ENCODE measurements around the gene OTUB1.

- TF ChIP-seq, protein P1, sequence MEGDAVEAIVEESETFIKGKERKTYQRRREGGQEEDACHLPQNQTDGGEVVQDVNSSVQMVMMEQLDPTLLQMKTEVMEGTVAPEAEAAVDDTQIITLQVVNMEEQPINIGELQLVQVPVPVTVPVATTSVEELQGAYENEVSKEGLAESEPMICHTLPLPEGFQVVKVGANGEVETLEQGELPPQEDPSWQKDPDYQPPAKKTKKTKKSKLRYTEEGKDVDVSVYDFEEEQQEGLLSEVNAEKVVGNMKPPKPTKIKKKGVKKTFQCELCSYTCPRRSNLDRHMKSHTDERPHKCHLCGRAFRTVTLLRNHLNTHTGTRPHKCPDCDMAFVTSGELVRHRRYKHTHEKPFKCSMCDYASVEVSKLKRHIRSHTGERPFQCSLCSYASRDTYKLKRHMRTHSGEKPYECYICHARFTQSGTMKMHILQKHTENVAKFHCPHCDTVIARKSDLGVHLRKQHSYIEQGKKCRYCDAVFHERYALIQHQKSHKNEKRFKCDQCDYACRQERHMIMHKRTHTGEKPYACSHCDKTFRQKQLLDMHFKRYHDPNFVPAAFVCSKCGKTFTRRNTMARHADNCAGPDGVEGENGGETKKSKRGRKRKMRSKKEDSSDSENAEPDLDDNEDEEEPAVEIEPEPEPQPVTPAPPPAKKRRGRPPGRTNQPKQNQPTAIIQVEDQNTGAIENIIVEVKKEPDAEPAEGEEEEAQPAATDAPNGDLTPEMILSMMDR (IDR thresholded peaks at IDR 0.05) = no peak
- no peak for TF ChIP-seq EZH2 (IDR thresholded peaks at IDR 0.05)
- TF ChIP-seq EZH2phosphoT487 (IDR thresholded peaks at IDR 0.05) = no peak
Observed at GRCh38 chr11:64031001-64031400, 44.8 kb downstream of the OTUB1 start.
